ENCODE data around the gene AQP12A. TPM values are rescaled to one million over a fixed set of nuclear protein-coding genes. Genes with fewer than 3 reads are reported as not detected.

Gene AQP12A
- total and polyA plus RNA-seq, 8 donors = not detected

GRCh38 chr2:240717681-240718581, 26.3 kb downstream of the AQP12A start:
- TF ChIP-seq POLR2AphosphoS5 (IDR thresholded peaks at IDR 0.05) (no peak), POLR2A (IDR thresholded peaks at IDR 0.05) (no peak), EP300 (IDR thresholded peaks at IDR 0.05) (no peak)
- TF ChIP-seq, protein P1, sequence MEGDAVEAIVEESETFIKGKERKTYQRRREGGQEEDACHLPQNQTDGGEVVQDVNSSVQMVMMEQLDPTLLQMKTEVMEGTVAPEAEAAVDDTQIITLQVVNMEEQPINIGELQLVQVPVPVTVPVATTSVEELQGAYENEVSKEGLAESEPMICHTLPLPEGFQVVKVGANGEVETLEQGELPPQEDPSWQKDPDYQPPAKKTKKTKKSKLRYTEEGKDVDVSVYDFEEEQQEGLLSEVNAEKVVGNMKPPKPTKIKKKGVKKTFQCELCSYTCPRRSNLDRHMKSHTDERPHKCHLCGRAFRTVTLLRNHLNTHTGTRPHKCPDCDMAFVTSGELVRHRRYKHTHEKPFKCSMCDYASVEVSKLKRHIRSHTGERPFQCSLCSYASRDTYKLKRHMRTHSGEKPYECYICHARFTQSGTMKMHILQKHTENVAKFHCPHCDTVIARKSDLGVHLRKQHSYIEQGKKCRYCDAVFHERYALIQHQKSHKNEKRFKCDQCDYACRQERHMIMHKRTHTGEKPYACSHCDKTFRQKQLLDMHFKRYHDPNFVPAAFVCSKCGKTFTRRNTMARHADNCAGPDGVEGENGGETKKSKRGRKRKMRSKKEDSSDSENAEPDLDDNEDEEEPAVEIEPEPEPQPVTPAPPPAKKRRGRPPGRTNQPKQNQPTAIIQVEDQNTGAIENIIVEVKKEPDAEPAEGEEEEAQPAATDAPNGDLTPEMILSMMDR (IDR thresholded peaks at IDR 0.05) = no peak
- Histone ChIP-seq H3K4me3 (no peak overlapping the region), H3K36me3 (no peaks in the 10 kb centered on the region), H3K4me1 (no peaks in the 10 kb centered on the region), H3K9me3 (no peaks in the 10 kb centered on the region), H3K27ac (no peak overlapping the region), H3K27me3 (no peaks in the 10 kb centered on the region)
- WGBS, 5 donors = 80 to 90% (median 88%) methylated on average over 11 to 31 of the region's 31 CpGs
- intact Hi-C loops (cut with DNase I; ENCODE audit: low total_unique reads) = no loop called here
- no peak for DNase-seq

DNA sequence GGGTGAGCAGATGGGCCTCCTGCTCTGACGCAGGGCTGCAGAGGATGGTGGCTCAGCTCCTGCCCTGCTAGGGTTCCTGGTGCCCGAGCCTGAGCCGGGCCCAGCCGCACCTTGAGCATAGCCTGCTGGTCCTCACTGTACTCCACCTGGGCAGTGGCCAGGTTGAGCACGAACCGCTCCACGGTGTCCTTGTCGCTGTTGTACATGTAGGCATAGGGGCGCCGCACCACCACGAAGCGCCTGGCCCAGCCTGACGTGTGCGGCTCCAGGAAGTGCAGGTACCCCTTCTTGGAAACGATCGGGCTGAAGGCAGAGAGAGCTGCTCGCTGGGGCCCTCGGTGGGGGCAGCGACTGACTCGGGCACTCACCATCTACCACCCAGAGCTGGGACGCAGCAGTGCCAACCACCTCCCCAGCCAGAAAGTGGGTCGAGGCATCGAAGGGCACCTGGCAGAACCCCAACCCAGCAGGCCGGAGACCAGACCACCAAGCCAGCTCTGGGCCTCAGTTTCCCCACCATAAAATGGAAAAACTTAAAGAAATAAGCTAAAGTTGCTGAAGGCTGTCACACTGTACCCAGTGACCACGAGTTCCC, 27.3 kb downstream of the AQP12A start:
- WGBS, 5 donors = 88 to 91% (median 90%) methylated on average over 19 to 25 of the region's 25 CpGs
- TF ChIP-seq POLR2A (IDR thresholded peaks at IDR 0.05) (no peak), POLR2AphosphoS5 (IDR thresholded peaks at IDR 0.05) (no peak), EP300 (IDR thresholded peaks at IDR 0.05) (no peak)
- TF ChIP-seq, protein P1 (IDR thresholded peaks at IDR 0.05) = no peak
- Histone ChIP-seq H3K4me3 (no peak overlapping the region), H3K27me3 (no peaks in the 10 kb centered on the region), H3K4me1 (no peaks in the 10 kb centered on the region), H3K9me3 (no peaks in the 10 kb centered on the region), H3K36me3 (no peaks in the 10 kb centered on the region), H3K27ac (no peak overlapping the region)
- intact Hi-C loops (cut with DNase I; ENCODE audit: low total_unique reads) = no loop called here
- DNase-seq = no peak

DNA sequence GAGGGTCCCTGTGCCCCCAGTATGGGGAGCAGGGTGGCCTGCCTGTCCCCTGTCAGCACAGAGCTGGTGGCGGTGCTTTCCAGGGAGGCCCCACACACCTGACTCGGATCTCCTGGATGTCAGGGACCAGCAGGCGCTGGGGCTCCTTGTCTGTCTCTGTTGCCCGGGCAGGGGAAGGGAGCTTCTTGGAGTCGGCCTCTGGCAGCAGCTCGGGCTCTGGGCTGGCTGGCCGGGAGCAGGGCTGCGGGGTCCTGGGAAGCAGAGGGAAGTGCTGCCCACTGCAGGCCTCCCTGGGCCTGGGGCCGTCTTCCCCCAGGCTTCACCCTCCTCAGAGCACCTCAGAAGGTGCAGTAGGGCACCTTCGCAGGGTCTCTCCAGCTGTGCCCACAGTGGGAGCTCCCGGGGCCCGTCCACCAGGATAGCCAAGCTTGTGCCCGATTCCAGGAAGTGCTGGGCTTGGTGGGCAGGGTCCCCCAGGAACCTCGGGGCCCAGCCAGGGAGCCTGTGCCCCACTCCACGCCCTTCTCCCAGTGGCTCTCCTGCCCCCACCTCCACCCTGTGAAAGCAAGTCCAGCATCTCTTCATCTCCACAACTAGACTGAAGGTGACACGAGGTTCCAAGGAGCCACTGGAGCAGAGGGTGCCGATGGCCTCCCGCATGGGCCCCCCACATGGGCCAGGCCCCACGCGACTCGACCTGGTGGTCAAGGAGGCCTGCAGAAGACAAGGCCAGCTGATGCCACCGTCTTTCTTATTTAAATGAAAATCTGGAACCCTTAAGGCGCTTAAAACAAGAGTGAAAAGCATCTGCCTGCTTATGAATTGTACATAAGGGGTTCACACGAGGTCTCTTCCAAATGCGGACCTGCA, 28.2 kb downstream of the AQP12A start:
- no peak for DNase-seq
- Histone ChIP-seq H3K27me3 (no peaks in the 10 kb centered on the region), H3K27ac (no peak overlapping the region), H3K9me3 (no peaks in the 10 kb centered on the region), H3K36me3 (no peaks in the 10 kb centered on the region), H3K4me3 (no peak overlapping the region), H3K4me1 (no peaks in the 10 kb centered on the region)
- no peak for TF ChIP-seq POLR2A (IDR thresholded peaks at IDR 0.05)
- TF ChIP-seq POLR2AphosphoS5 (IDR thresholded peaks at IDR 0.05) = no peak
- no peak for TF ChIP-seq EP300 (IDR thresholded peaks at IDR 0.05)
- TF ChIP-seq, protein P1 (IDR thresholded peaks at IDR 0.05) = no peak
- WGBS, 5 donors = 77 to 87% (median 81%) methylated on average over 11 to 25 of the region's 25 CpGs
- intact Hi-C loops (cut with DNase I; ENCODE audit: low total_unique reads) = no loop called here

Data from stomach (tissue), 9 donors.